HG03097 (cell line): ENCODE data around the gene NRAP.
A peak's percentile ranks its signal among the peaks of the same experiment; 100 is the strongest.

ENCODE experiments used
- ATAC-seq: cut with Tn5 transposase; IDR thresholded peaks from one replicate; pipeline ENCODE4 v1.9.1; 2021; ENCODE audit not compliant: unreplicated experiment, low FRiP score

The NRAP gene

GRCh38 chr10:113563306-113564088 is 100.3 kb downstream of the NRAP start:
- peak; percentile 98 for ATAC-seq

GRCh38 chr10:113562704-113563103 is 101.1 kb downstream of the NRAP start:
- ATAC-seq = no peak

GRCh38 chr10:113562069-113562468 is 101.8 kb downstream of the NRAP start:
- no peak for ATAC-seq

GRCh38 chr10:113561214-113561613 is 102.6 kb downstream of the NRAP start:
- no peak for ATAC-seq

GRCh38 chr10:113560071-113560470 is 103.8 kb downstream of the NRAP start:
- no peak for ATAC-seq

- ATAC-seq = no peak
Observed at GRCh38 chr10:113557903-113558321, 105.9 kb downstream of the NRAP start.

GRCh38 chr10:113557424-113557862 is 106.4 kb downstream of the NRAP start:
- ATAC-seq = no peak

- no peak for ATAC-seq
Observed at GRCh38 chr10:113555751-113556150, 108.1 kb downstream of the NRAP start.

- no peak for ATAC-seq
Observed at GRCh38 chr10:113555245-113555644, 108.6 kb downstream of the NRAP start.

- ATAC-seq = no peak
Observed at GRCh38 chr10:113554214-113554613, 109.6 kb downstream of the NRAP start.

GRCh38 chr10:113553149-113553548 is 110.7 kb downstream of the NRAP start:
- no peak for ATAC-seq

- ATAC-seq = no peak
Observed at GRCh38 chr10:113552701-113553100, 111.1 kb downstream of the NRAP start, which contains the start of gene HABP2. Gene HABP2, plus strand, starts transcription at chr10:113553053. Its CDS starts 69 bp downstream, at chr10:113553122.

- ATAC-seq = no peak
Observed at GRCh38 chr10:113552014-113552413, 111.8 kb downstream of the NRAP start.

GRCh38 chr10:113550365-113550764 is 113.5 kb downstream of the NRAP start:
- ATAC-seq = no peak

GRCh38 chr10:113549856-113550255 is 114.0 kb downstream of the NRAP start:
- ATAC-seq = no peak

- ATAC-seq = no peak
Observed at GRCh38 chr10:113547426-113547825, 116.4 kb downstream of the NRAP start.

GRCh38 chr10:113544392-113544791 is 119.4 kb downstream of the NRAP start:
- no peak for ATAC-seq

- no peak for ATAC-seq
Observed at GRCh38 chr10:113543107-113543955, 120.5 kb downstream of the NRAP start.

- ATAC-seq = no peak
Observed at GRCh38 chr10:113541549-113541927, 122.3 kb downstream of the NRAP start.

- no peak for ATAC-seq
Observed at GRCh38 chr10:113540845-113541548, 122.8 kb downstream of the NRAP start.

- no peak for ATAC-seq
Observed at GRCh38 chr10:113539789-113540188, 124.1 kb downstream of the NRAP start.
